AG04449 (cell line): ENCODE measurements around the gene CHRNB2.

Experiments used
- CTCF ChIA-PET: fragments of 350-600 bp; formaldehyde crosslinking; extraction: SDS; loops from one replicate; lab custom pipeline; 2021; ENCODE audit warnings: antibody characterized with exemption; lab: Yijun Ruan, JAX
- POLR2A ChIA-PET: fragments of 400-600, 350-600 bp; formaldehyde crosslinking; extraction: SDS; loops from one replicate; lab custom pipeline; 2020; ENCODE audit warnings: antibody characterized with exemption, inconsistent platforms; lab: Yijun Ruan, JAX
- DNase-seq: peaks from one replicate; pipeline ENCODE4 v3.0.0-alpha.2; 2010; ENCODE audit warnings: low read depth, low spot score
- H3K4me3 ChIP-seq: 2 replicates; pipeline ENCODE4 v1.5.1; 2011; ENCODE audit warnings: low read depth, mild to moderate bottlenecking, control low read depth, low read length
- CTCF ChIP-seq: IDR thresholded peaks from one replicate; pipeline ENCODE4 v1.5.1; 2011; ENCODE audit warnings: mild to moderate bottlenecking, moderate library complexity, low read length, control low read depth, inconsistent platforms; ENCODE audit not compliant: insufficient read depth; ENCODE audit errors: missing control alignments

The CHRNB2 gene

GRCh38 chr1:154607609-154608396 is 40.2 kb downstream of the CHRNB2 start, which contains the start of gene ADAR:
TSS of gene ADAR (minus strand) at chr1:154608186. CDS start at chr1:154608006, 180 bp downstream.
- DNase-seq, result peak; percentile 94
- CTCF ChIA-PET, result interaction anchor here (0.6 to 1.3 kb wide), 3 partner anchors 48 to 265 kb away, joined by 3 to 4 read pairs (median 3); no protein-coding TSS in a partner anchor
- POLR2A ChIA-PET, result interaction anchor here (0.6 to 1.0 kb wide), 2 partner anchors 17 to 19 kb away, joined by 3 read pairs; no protein-coding TSS in a partner anchor
- H3K4me3 ChIP-seq, result peak within 1 kb of the TSS; percentile 83
- TF ChIP-seq CTCF, result no peak

GRCh38 chr1:154608397-154609270 is 41.1 kb downstream of the CHRNB2 start:
- POLR2A ChIA-PET, result interaction anchor here (0.6 to 1.0 kb wide), 2 partner anchors 16 to 19 kb away, joined by 3 read pairs; no protein-coding TSS in a partner anchor

GRCh38 chr1:154609398-154610380 is 42.1 kb downstream of the CHRNB2 start:
- POLR2A ChIA-PET, result no interaction called here
- TF ChIP-seq CTCF, result no peak
- no peak overlapping the region for H3K4me3 ChIP-seq
- DNase-seq, result no peak
- CTCF ChIA-PET, result interaction anchor here (0.7 to 2.7 kb wide), 3 partner anchors 11 to 50 kb away, joined by 3 to 17 read pairs (median 8); no protein-coding TSS in a partner anchor

More at GRCh38 chr1:154608397-154609270, 41.1 kb downstream of the CHRNB2 start:
- TF ChIP-seq CTCF, result no peak
- DNase-seq, result no peak
- H3K4me3 ChIP-seq, result peak overlapping the region; percentile 83
- CTCF ChIA-PET, result interaction anchor here (0.6 to 1.8 kb wide), 3 partner anchors 12 to 264 kb away, joined by 3 to 8 read pairs (median 4); no protein-coding TSS in a partner anchor

GRCh38 chr1:154611150-154611862 is 43.7 kb downstream of the CHRNB2 start:
- ChIA-PET POLR2A (no interaction called here), CTCF (interaction anchor here (2.7 kb wide), 1 partner anchor 12 kb away, joined by 17 read pairs; no protein-coding TSS in a partner anchor)
- DNase-seq, result no peak
- no peak overlapping the region for H3K4me3 ChIP-seq
- TF ChIP-seq CTCF, result no peak

GRCh38 chr1:154614247-154614646 is 46.7 kb downstream of the CHRNB2 start:
- no peak overlapping the region for H3K4me3 ChIP-seq
- no peak for DNase-seq
- POLR2A ChIA-PET, result no interaction called here
- TF ChIP-seq CTCF, result no peak
- CTCF ChIA-PET, result no interaction called here
